Liver (tissue), 3 donors: ENCODE results near the gene FLRT2.

ENCODE experiments used
- RAD21 ChIP-seq, 2 donors: IDR thresholded peaks; 2 replicates each; pipeline ENCODE4 v1.6.1; 2016; ENCODE audit warnings: antibody characterized with exemption in 2 of 2, mild to moderate bottlenecking in 2 of 2
- SP1 ChIP-seq: IDR thresholded peaks from 2 replicates; pipeline ENCODE4 v1.6.1; 2018; ENCODE audit warnings: antibody characterized with exemption, mild to moderate bottlenecking
- TAF1 ChIP-seq: conservative IDR thresholded peaks from 2 replicates; pipeline ENCODE4 v1.6.1; 2016; ENCODE audit warnings: antibody characterized with exemption, mild to moderate bottlenecking
- TF ChIP-seq, protein P1 (sequence below): fragments of 150-350 bp; IDR thresholded peaks from 2 replicates; pipeline ENCODE4 v1.5.1; 2017; ENCODE audit warnings: improper control_type of control experiment, low read depth, low read length; ENCODE audit not compliant: missing input control
- TF ChIP-seq, protein P2 (sequence below): IDR thresholded peaks from 2 replicates; pipeline ENCODE4 v1.6.1; 2016; ENCODE audit warnings: antibody characterized with exemption, mild to moderate bottlenecking
- TF ChIP-seq, protein P3 (sequence below): IDR thresholded peaks from 2 replicates; pipeline ENCODE4 v1.6.1; 2016; ENCODE audit warnings: antibody characterized with exemption
- TF ChIP-seq, protein P4 (sequence below): IDR thresholded peaks from 2 replicates; pipeline ENCODE4 v1.6.1; 2016; ENCODE audit warnings: antibody characterized with exemption
- donor health status: healthy.
- donor health status: healthy.

DNA sequence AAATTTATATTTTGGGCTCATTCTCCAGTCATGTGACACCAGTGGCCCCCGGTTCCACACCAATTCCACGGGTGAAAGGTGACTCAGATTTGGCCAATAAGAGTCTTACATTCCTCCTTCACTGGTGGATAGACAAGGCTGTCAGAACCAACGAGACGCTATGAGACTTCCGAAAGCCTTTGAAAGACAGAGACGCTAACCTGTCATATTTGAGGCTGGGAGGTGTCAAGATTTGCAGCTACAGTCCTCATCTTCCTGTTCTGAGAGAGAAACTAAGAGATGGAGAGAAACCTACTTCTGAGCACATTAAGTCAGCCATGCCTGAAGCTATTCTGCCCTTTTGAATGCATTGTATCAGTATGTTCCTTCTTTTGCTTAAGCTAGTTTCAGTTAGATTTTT is 171.2 kb downstream of the FLRT2 start:
- TF ChIP-seq, protein P1, sequence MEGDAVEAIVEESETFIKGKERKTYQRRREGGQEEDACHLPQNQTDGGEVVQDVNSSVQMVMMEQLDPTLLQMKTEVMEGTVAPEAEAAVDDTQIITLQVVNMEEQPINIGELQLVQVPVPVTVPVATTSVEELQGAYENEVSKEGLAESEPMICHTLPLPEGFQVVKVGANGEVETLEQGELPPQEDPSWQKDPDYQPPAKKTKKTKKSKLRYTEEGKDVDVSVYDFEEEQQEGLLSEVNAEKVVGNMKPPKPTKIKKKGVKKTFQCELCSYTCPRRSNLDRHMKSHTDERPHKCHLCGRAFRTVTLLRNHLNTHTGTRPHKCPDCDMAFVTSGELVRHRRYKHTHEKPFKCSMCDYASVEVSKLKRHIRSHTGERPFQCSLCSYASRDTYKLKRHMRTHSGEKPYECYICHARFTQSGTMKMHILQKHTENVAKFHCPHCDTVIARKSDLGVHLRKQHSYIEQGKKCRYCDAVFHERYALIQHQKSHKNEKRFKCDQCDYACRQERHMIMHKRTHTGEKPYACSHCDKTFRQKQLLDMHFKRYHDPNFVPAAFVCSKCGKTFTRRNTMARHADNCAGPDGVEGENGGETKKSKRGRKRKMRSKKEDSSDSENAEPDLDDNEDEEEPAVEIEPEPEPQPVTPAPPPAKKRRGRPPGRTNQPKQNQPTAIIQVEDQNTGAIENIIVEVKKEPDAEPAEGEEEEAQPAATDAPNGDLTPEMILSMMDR: no peak
- TF ChIP-seq, protein P2, sequence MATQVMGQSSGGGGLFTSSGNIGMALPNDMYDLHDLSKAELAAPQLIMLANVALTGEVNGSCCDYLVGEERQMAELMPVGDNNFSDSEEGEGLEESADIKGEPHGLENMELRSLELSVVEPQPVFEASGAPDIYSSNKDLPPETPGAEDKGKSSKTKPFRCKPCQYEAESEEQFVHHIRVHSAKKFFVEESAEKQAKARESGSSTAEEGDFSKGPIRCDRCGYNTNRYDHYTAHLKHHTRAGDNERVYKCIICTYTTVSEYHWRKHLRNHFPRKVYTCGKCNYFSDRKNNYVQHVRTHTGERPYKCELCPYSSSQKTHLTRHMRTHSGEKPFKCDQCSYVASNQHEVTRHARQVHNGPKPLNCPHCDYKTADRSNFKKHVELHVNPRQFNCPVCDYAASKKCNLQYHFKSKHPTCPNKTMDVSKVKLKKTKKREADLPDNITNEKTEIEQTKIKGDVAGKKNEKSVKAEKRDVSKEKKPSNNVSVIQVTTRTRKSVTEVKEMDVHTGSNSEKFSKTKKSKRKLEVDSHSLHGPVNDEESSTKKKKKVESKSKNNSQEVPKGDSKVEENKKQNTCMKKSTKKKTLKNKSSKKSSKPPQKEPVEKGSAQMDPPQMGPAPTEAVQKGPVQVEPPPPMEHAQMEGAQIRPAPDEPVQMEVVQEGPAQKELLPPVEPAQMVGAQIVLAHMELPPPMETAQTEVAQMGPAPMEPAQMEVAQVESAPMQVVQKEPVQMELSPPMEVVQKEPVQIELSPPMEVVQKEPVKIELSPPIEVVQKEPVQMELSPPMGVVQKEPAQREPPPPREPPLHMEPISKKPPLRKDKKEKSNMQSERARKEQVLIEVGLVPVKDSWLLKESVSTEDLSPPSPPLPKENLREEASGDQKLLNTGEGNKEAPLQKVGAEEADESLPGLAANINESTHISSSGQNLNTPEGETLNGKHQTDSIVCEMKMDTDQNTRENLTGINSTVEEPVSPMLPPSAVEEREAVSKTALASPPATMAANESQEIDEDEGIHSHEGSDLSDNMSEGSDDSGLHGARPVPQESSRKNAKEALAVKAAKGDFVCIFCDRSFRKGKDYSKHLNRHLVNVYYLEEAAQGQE: no peak
- TF ChIP-seq, protein P3, sequence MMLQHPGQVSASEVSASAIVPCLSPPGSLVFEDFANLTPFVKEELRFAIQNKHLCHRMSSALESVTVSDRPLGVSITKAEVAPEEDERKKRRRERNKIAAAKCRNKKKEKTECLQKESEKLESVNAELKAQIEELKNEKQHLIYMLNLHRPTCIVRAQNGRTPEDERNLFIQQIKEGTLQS: no peak
- TF ChIP-seq SP1: no peak
- TF ChIP-seq RAD21 (IDR thresholded peaks at IDR 0.05): no peak
- no peak for TF ChIP-seq TAF1
- TF ChIP-seq, protein P4, sequence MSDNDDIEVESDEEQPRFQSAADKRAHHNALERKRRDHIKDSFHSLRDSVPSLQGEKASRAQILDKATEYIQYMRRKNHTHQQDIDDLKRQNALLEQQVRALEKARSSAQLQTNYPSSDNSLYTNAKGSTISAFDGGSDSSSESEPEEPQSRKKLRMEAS: no peak
